Activated CD8-positive, alpha-beta T cell treated with anti-CD3 and anti-CD28 coated beads, Interleukin-2, amount 10 ng/mL, durations not matched to agents 7 days and 5 days (primary cell): ENCODE data around the gene RAB40C. TPM values are rescaled to one million over a fixed set of nuclear protein-coding genes. Genes with fewer than 3 reads are reported as not detected.

Experiments used
- ATAC-seq: fragments of 150-1000 bp; cut with Tn5 transposase; one replicate; pipeline ENCODE4 v1.10.0; 2021; ENCODE audit warnings: moderate library complexity
- CTCF ChIA-PET: fragments of 350-600 bp; sonication (Branson Sonifier 250); formaldehyde crosslinking; loops from one replicate; lab custom pipeline; 2021; ENCODE audit warnings: antibody characterized with exemption; lab: Charles Lee
- POLR2A ChIA-PET: fragments of 350-600 bp; sonication (Branson Sonifier 250); formaldehyde crosslinking; loops from one replicate; lab custom pipeline; 2021; ENCODE audit warnings: antibody characterized with exemption; lab: Charles Lee
- DNase-seq: peaks from one replicate; pipeline ENCODE4 v3.0.0-alpha.2; 2020
- H3K27ac Mint-ChIP-seq: one replicate; pipeline ENCODE4 v1.8.0; 2021; ENCODE audit warnings: mild to moderate bottlenecking, mixed read lengths
- H3K27me3 Mint-ChIP-seq: one replicate; pipeline ENCODE4 v1.8.0; 2021; ENCODE audit warnings: low read depth, mixed read lengths
- H3K36me3 Mint-ChIP-seq: one replicate; pipeline ENCODE4 v1.8.0; 2021; ENCODE audit warnings: low read depth, mixed read lengths
- H3K4me1 Mint-ChIP-seq: one replicate; pipeline ENCODE4 v1.8.0; 2021; ENCODE audit warnings: low read depth, mixed read lengths
- H3K4me3 Mint-ChIP-seq: one replicate; pipeline ENCODE4 v1.8.0; 2021; ENCODE audit warnings: mild to moderate bottlenecking, mixed read lengths
- H3K9me3 Mint-ChIP-seq: one replicate; pipeline ENCODE4 v1.8.0; 2022; ENCODE audit warnings: mixed read lengths; ENCODE audit not compliant: insufficient read depth
- total RNA-seq, 2 experiments: library from RNA; stranded (reverse); gene quantifications; one replicate each; pipeline ENCODE4 v1.2.3, GENCODE V29; 2021

Gene RAB40C
- total RNA-seq, 2 experiments from 2014 or later = 13.1 to 15.0 TPM

DNA sequence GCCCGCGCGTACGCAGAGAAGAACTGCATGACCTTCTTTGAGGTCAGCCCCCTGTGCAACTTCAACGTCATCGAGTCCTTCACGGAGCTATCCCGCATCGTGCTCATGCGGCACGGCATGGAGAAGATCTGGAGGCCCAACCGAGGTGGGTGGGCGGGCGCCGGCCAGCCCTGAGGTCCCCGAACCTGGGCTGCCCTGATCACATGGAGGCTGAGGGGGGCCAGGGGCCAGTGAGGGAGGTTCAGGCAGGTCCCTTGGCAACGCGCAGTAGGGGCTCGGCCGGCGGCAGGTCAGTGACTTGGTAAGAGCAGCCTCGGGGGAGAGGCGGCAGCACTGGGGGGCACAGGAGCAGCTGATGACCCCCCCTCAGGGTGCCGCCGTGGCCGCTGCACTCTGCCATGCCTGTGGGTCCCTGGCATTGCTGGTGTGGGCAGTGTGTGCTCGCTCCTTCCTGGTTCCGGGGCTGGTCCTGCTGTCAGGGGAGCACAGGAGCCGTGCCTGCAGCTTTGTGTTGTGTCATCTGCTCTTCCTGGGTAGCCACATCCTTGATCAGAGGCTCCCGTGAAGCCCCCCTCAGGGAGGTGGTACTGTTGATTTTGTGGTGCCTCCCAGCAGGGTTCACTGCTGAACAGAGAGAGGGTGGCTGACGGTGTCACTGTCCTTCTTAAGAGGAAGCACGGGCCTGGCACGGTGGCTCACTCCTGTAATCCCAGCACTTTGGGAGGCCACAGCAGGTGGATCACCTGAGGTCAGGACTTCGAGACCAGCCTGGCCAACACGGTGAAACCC lies 36.3 kb downstream of the RAB40C start:
- ChIA-PET POLR2A (no interaction called here), CTCF (no interaction called here)
- H3K4me3 Mint-ChIP-seq = no peak overlapping the region
- no peak for DNase-seq
- no peaks in the 10 kb centered on the region for H3K4me1 Mint-ChIP-seq
- no peak for ATAC-seq
- no peaks in the 10 kb centered on the region for H3K9me3 Mint-ChIP-seq
- H3K27ac Mint-ChIP-seq = no peak overlapping the region
- no peaks in the 10 kb centered on the region for H3K27me3 Mint-ChIP-seq
- no peaks in the 10 kb centered on the region for H3K36me3 Mint-ChIP-seq

GRCh38 chr16:626787-627453 lies 37.1 kb downstream of the RAB40C start:
- ATAC-seq (peak; percentile 6), DNase-seq (no peak)
- no peaks in the 10 kb centered on the region for H3K36me3 Mint-ChIP-seq
- ChIA-PET CTCF (no interaction called here), POLR2A (no interaction called here)
- no peaks in the 10 kb centered on the region for H3K9me3 Mint-ChIP-seq
- no peaks in the 10 kb centered on the region for H3K27me3 Mint-ChIP-seq
- H3K4me1 Mint-ChIP-seq = no peaks in the 10 kb centered on the region
- no peak overlapping the region for H3K4me3 Mint-ChIP-seq
- no peak overlapping the region for H3K27ac Mint-ChIP-seq

- ChIA-PET POLR2A (no interaction called here), CTCF (no interaction called here)
- no peaks in the 10 kb centered on the region for H3K36me3 Mint-ChIP-seq
- no peak for DNase-seq
- no peaks in the 10 kb centered on the region for H3K9me3 Mint-ChIP-seq
- no peaks in the 10 kb centered on the region for H3K27me3 Mint-ChIP-seq
- no peaks in the 10 kb centered on the region for H3K4me1 Mint-ChIP-seq
- ATAC-seq = no peak
- no peak overlapping the region for H3K4me3 Mint-ChIP-seq
- no peak overlapping the region for H3K27ac Mint-ChIP-seq
Measured at GRCh38 chr16:627454-628239, 37.8 kb downstream of the RAB40C start.

GRCh38 chr16:628321-629061 lies 38.6 kb downstream of the RAB40C start:
- Mint-ChIP-seq H3K27me3 (no peaks in the 10 kb centered on the region), H3K36me3 (no peaks in the 10 kb centered on the region), H3K27ac (no peak overlapping the region), H3K4me3 (no peak overlapping the region), H3K9me3 (no peaks in the 10 kb centered on the region), H3K4me1 (no peaks in the 10 kb centered on the region)
- POLR2A ChIA-PET = no interaction called here
- DNase-seq (no peak), ATAC-seq (no peak)
- CTCF ChIA-PET = no interaction called here

- H3K27ac Mint-ChIP-seq = no peak overlapping the region
- DNase-seq (no peak), ATAC-seq (no peak)
- H3K4me3 Mint-ChIP-seq = no peak overlapping the region
- no peaks in the 10 kb centered on the region for H3K27me3 Mint-ChIP-seq
- no peaks in the 10 kb centered on the region for H3K36me3 Mint-ChIP-seq
- H3K9me3 Mint-ChIP-seq = no peaks in the 10 kb centered on the region
- no peaks in the 10 kb centered on the region for H3K4me1 Mint-ChIP-seq
- ChIA-PET POLR2A (no interaction called here), CTCF (no interaction called here)
Measured at GRCh38 chr16:629185-629832, 39.4 kb downstream of the RAB40C start.

- H3K4me3 Mint-ChIP-seq = no peak overlapping the region
- no peak overlapping the region for H3K27ac Mint-ChIP-seq
- no peaks in the 10 kb centered on the region for H3K27me3 Mint-ChIP-seq
- no peaks in the 10 kb centered on the region for H3K36me3 Mint-ChIP-seq
- ChIA-PET POLR2A (no interaction called here), CTCF (no interaction called here)
- H3K9me3 Mint-ChIP-seq = no peaks in the 10 kb centered on the region
- peaks cover under 1% of the 10 kb centered on the region for H3K4me1 Mint-ChIP-seq
- no peak for ATAC-seq
- no peak for DNase-seq
Measured at GRCh38 chr16:629833-630248, 40.0 kb downstream of the RAB40C start.

DNA sequence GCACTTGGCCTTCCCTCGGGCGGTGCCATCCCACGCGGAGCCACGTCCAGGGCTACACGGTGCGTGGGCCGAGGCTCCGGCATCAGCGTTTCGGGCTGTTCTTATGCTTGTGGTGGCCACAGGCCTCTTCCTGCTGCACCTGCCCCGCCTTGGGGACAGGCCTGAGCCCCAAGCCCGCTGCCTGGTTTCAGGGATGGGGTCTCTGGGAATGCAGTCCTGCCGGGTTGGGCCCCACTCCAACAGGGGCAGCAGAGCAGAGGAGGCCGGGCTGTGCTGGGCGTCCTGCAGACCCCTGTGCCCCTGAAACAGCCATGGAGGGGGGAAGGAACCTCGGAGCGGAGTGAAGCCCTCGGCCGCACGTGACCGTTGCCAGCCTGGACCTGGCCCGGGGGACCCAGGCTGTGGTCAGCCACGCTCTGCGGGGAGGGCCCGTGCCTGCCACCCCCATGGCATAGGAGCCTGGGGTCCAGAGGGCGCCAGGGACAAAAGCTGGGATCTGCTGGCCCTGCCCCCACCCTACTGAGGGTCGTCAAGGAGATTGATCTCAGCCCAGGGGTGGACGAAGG lies 40.5 kb downstream of the RAB40C start:
- POLR2A ChIA-PET = no interaction called here
- Mint-ChIP-seq H3K9me3 (no peaks in the 10 kb centered on the region), H3K27me3 (no peaks in the 10 kb centered on the region), H3K27ac (no peak overlapping the region), H3K4me1 (peaks cover 4% of the 10 kb centered on the region), H3K4me3 (no peak overlapping the region), H3K36me3 (no peaks in the 10 kb centered on the region)
- CTCF ChIA-PET = no interaction called here
- no peak for ATAC-seq
- no peak for DNase-seq

DNA sequence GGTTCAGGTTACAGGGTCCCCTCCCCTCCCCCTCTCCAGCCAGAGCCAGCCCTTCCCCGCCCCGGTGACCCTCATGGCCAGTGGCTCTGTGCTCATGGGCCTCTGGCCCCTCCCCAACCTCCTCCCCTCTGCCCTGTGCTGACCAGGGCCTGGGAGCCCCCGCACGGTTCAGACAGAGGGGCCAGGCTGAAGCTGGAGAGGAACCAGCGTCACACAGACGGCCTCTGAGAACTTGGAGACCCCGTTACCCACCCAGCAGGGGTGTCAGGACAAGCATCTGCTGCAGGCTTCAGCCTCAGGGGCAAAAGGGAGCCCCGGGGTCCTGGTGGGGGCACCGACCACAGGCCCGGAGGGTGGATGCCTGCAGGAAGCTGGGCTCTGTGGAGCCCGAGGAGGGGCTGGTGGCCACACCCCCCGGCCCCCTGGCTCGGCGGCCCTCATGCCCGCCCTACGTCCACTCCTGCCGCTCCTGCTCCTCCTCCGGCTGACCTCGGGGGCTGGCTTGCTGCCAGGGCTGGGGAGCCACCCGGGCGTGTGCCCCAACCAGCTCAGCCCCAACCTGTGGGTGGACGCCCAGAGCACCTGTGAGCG lies 41.0 kb downstream of the RAB40C start, which contains the start of gene WFIKKN1:
TSS of gene WFIKKN1 (plus strand) at position 171 of the 591 bp plus-strand sequence. CDS start at position 440, 269 bp downstream.
- Mint-ChIP-seq H3K4me1 (peaks cover 4% of the 10 kb centered on the region), H3K9me3 (no peaks in the 10 kb centered on the region), H3K4me3 (no peak within 1 kb of the TSS), H3K27me3 (no peaks in the 10 kb centered on the region), H3K27ac (no peak within 1 kb of the TSS), H3K36me3 (no peaks in the 10 kb centered on the region)
- CTCF ChIA-PET = no interaction called here
- DNase-seq (no peak), ATAC-seq (no peak)
- POLR2A ChIA-PET = interaction anchor here (1.1 kb wide), 1 partner anchor 42 kb away, joined by 3 read pairs; no protein-coding TSS in a partner anchor

DNA sequence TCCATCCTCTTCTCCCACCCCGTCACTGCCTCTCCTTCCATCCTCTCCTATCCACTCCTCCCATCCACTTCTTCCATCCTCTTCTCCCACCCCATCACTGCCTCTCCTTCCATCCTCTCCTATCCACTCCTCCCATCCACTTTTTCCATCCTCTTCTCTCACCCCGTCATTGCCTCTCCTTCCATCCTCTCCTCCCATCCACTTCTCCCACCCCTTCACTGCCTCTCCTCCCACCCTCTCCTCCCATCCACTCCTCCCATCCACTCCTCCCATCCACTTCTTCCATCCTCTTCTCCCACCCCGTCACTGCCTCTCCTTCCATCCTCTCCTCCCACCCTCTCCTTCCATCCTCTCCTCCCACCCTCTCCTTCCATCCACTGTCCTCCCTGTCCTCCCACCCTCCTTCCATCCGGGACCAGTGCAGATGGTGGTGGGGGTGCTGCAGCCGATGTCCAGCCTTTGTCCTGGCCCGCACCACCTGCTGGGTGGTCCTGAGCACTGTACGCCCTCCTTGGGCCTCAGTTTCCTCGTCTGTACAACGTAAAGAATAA lies 42.0 kb downstream of the RAB40C start:
- peaks cover 3% of the 10 kb centered on the region for H3K36me3 Mint-ChIP-seq
- POLR2A ChIA-PET = interaction anchor here (1.1 kb wide), 1 partner anchor 43 kb away, joined by 3 read pairs; no protein-coding TSS in a partner anchor
- H3K9me3 Mint-ChIP-seq = no peaks in the 10 kb centered on the region
- H3K27ac Mint-ChIP-seq = no peak overlapping the region
- DNase-seq (no peak), ATAC-seq (no peak)
- H3K4me3 Mint-ChIP-seq = no peak overlapping the region
- CTCF ChIA-PET = no interaction called here
- peaks cover 8% of the 10 kb centered on the region for H3K4me1 Mint-ChIP-seq
- peaks cover 2% of the 10 kb centered on the region for H3K27me3 Mint-ChIP-seq

DNA sequence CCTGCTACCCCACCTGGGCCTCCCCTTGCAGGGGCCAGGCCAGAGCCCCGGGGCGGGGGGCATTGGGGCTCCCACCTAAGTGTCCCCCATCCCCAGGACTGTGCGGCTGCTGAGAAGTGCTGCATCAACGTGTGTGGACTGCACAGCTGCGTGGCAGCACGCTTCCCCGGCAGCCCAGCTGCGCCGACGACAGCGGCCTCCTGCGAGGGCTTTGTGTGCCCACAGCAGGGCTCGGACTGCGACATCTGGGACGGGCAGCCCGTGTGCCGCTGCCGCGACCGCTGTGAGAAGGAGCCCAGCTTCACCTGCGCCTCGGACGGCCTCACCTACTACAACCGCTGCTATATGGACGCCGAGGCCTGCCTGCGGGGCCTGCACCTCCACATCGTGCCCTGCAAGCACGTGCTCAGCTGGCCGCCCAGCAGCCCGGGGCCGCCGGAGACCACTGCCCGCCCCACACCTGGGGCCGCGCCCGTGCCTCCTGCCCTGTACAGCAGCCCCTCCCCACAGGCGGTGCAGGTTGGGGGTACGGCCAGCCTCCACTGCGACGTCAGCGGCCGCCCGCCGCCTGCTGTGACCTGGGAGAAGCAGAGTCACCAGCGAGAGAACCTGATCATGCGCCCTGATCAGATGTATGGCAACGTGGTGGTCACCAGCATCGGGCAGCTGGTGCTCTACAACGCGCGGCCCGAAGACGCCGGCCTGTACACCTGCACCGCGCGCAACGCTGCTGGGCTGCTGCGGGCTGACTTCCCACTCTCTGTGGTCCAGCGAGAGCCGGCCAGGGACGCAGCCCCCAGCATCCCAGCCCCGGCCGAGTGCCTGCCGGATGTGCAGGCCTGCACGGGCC lies 42.8 kb downstream of the RAB40C start:
- ChIA-PET POLR2A (interaction anchor here (0.6 kb wide), 1 partner anchor 112 kb away, joined by 3 read pairs; no protein-coding TSS in a partner anchor), CTCF (no interaction called here)
- Mint-ChIP-seq H3K9me3 (no peaks in the 10 kb centered on the region), H3K27me3 (peaks cover 2% of the 10 kb centered on the region), H3K4me1 (peaks cover 8% of the 10 kb centered on the region), H3K27ac (no peak overlapping the region), H3K36me3 (peaks cover 3% of the 10 kb centered on the region), H3K4me3 (no peak overlapping the region)
- ATAC-seq (no peak), DNase-seq (no peak)
